GM19324 (cell line): ENCODE measurements around the gene STPG3.

Experiments used
- ATAC-seq: cut with Tn5 transposase; IDR thresholded peaks from one replicate; pipeline ENCODE4 v1.9.1; 2021; ENCODE audit warnings: mild to moderate bottlenecking, moderate library complexity; ENCODE audit not compliant: unreplicated experiment, low FRiP score

The STPG3 gene

GRCh38 chr9:137251194-137251461, at the start of gene STPG3:
TSS of gene STPG3 (plus strand) at chr9:137251286. CDS start at chr9:137251287, 1 bp downstream.
- ATAC-seq: no peak

DNA sequence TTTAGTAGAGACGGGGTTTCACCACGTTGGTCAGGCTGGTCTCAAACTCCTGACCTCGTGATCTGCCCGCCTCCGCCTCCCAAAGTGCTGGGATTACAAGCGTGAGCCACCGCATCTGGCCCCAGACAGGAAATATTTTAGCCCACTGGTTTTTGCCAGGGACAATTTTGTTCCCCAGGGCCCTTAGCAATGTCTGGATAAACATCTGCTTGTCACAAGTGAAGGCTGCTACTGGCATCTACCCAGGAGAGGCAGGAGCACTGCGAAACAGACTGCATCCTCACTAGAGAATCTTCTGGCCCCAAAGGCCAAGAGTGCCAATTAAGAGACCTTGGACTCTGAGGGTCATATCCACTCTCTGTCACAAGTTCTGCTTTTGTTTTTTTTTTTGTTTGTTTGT, 48.1 kb upstream of the STPG3 start:
- ATAC-seq: no peak

GRCh38 chr9:137204731-137205125, 46.4 kb upstream of the STPG3 start:
- no peak for ATAC-seq

GRCh38 chr9:137205126-137206069, 45.7 kb upstream of the STPG3 start, which contains the start of the genes NDOR1 and TMEM203:
TSS of gene NDOR1 (plus strand) at chr9:137205700. CDS start at chr9:137205778, 78 bp downstream.
TSS of gene TMEM203 (minus strand) at chr9:137205648. CDS start at chr9:137205414, 234 bp downstream.
- peak; percentile 44 for ATAC-seq

DNA sequence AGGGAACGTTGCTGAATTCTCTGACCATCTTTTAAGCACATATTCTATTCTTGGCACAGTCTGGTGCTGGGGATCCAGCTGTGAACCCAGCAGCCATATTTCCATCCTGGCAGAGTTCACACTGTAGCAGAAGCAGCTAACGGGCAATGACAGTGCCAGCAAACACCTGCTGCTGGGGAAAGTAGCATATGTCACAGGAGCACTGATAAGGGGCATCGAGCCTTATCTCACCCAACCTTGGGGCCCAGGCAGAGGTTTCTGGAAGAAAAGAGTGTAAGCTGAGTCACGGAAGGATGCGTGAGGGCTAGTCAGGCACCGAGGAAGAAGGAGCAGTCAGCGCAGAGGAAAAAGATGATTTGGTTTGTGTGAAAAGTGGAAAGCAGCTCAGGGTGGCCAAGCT, 44.5 kb upstream of the STPG3 start:
- ATAC-seq: no peak

GRCh38 chr9:137211532-137211931, 39.6 kb upstream of the STPG3 start:
- ATAC-seq: no peak

DNA sequence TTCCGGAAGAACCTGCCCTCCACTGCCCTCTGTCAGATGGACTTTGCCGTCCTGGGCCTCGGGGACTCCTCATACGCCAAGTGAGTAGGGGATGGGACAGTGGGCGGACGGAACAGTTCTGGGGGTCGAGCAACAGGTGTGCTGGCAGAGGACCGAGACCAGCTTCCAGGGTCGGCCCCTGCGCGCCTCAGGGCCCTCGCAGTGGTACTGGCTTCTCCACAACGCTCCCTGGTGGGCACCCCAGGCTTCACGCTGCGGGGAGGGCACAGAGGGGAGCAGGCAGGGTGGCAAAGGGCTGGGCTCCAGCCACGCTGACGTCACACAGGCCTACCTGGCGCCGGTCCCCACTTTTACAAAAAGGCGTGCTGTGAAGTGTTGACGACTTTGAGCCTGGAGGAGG, 38.6 kb upstream of the STPG3 start:
- no peak for ATAC-seq

DNA sequence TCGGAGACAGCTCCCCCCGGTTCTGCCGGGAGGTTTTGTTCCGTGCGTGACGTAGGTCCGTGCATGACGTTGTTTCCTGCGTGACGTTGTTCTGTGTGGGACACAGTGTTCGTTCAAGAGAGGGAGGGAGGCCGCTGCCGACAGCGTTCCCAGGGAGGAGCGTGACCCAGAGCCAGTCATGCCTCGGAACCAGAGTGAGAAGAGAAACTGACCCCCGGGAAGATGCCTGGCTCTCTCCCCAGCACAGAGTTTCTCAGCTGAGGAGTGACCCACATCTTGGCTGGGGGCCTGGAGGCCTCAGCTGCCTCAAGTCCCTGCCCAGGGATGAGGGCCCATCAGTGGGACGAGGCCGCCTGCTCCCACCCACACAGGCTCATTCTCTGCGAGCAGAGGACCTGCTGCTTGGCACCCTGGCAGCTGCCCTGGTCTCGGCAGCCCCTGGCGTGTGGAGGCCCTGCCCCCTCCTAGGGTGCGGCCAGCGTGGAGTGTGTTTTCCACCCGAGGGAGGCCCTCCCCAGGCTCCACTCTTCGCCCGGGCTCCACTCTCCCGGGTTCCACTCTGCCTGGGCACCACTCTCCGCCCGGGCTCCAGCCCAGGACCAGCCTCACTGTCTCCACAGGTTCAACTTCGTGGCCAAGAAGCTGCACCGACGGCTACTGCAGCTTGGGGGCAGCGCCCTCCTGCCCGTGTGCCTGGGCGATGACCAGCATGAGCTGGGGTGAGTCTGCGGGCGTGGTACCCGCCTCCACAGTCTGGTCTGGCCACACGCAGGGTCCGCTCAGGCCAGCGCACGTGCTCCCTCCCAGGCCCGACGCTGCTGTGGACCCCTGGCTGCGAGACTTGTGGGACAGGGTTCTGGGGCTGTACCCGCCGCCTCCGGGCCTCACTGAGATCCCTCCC, 37.7 kb upstream of the STPG3 start:
- ATAC-seq: no peak

- no peak for ATAC-seq
Measured at GRCh38 chr9:137214620-137215019, 36.5 kb upstream of the STPG3 start.

- no peak for ATAC-seq
Measured at GRCh38 chr9:137215196-137215986, 35.7 kb upstream of the STPG3 start.

DNA sequence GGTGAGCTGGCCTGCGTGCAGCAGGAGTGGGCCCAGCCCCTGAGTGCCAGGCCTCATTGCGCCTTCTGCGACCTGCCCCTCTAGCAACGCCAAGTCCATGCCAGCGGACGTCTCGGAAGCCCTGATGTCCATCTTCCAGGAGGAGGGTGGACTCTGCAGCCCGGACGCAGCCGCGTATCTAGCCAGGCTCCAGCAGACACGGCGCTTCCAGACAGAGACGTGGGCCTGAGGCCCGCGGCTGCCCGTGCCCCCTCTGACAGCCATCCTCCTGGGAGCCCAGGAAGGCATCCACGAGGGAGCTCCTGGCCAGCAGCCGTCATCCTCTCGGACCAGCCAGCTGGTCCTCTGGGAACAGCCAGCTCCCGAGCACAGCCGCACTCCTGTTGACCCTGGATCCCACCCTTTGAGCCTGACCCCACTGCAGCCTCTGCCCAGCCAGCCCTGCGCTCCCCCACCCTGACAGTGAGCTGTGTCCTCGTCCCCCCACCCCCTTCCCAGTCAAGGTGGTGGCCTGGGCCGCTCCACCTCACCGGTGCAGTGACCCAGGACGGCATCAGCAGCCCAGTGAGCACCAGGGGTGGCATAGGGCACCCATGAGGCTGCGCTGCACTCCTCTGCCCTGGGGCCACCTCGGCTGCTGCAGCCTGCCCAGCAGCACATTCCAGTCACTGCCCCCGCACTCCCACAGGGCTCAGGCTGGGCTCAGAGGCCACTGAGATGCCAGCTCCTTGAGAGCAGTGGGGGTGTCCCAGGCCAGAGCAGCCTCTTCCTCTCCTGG, 34.7 kb upstream of the STPG3 start:
- no peak for ATAC-seq

GRCh38 chr9:137217276-137218211, 33.5 kb upstream of the STPG3 start:
- no peak for ATAC-seq

DNA sequence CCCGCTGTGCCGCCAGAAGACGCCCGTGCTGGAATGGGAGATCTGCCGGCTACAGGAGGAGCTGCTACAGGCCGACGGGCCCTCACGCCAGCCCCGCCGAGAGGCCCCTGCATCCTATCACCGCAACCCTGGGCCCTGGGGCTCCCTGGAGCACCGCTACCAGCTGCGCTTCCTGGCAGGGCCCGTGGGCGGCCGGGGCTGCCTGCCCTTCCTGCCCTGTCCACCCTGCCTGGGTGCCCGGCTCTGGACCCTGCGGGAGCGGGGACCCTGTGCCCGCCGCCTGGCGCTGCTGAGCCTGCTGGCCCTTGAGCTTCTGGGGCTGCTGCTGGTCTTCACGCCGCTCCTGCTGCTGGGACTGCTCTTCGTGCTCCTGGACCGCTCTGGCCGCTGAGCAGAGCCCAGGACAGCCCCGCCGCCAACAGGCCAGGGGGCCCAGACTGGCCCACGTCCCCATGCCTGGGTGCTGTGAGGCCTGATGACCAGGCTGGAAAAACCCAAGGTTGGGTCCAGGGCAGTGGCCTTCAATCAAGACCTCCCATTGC, 32.8 kb upstream of the STPG3 start:
- no peak for ATAC-seq

- no peak for ATAC-seq
Measured at GRCh38 chr9:137218754-137219271, 32.3 kb upstream of the STPG3 start.

GRCh38 chr9:137219757-137220316, 31.2 kb upstream of the STPG3 start:
- no peak for ATAC-seq

- no peak for ATAC-seq
Measured at GRCh38 chr9:137220317-137221094, 30.6 kb upstream of the STPG3 start.

DNA sequence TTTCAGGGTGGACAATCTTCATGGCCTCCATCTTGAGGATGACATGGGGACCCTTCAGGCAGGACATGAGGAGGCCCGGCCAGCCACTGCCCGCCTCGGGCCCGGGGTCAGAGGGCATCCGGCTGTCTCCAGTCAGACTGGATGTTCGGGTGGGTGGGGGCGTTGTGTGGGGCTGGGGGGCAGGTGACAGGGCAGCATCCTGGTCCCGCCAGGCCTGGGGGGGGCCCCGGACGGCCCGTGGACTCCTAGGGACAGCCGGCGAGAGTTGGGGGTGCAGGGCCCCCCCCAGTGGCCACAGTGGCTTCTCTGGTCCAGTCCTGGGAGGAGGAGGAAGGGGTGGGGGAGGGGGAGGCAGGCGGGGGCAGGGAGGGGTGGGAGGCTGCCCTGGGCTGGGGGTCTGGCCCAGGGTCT, 30.0 kb upstream of the STPG3 start:
- ATAC-seq: no peak
